HG03039 (cell line): ENCODE measurements around the gene PRSS22.
"Not testable (repeated sequence)": the region's sequence is repeated elsewhere in the genome, so short reads cannot be mapped to it uniquely, and the experiment has no call there.

Experiments used
- ATAC-seq: cut with Tn5 transposase; IDR thresholded peaks from one replicate; pipeline ENCODE4 v1.9.1; 2021; ENCODE audit warnings: mild to moderate bottlenecking, moderate library complexity; ENCODE audit not compliant: unreplicated experiment

Gene PRSS22, protein sequence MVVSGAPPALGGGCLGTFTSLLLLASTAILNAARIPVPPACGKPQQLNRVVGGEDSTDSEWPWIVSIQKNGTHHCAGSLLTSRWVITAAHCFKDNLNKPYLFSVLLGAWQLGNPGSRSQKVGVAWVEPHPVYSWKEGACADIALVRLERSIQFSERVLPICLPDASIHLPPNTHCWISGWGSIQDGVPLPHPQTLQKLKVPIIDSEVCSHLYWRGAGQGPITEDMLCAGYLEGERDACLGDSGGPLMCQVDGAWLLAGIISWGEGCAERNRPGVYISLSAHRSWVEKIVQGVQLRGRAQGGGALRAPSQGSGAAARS

DNA sequence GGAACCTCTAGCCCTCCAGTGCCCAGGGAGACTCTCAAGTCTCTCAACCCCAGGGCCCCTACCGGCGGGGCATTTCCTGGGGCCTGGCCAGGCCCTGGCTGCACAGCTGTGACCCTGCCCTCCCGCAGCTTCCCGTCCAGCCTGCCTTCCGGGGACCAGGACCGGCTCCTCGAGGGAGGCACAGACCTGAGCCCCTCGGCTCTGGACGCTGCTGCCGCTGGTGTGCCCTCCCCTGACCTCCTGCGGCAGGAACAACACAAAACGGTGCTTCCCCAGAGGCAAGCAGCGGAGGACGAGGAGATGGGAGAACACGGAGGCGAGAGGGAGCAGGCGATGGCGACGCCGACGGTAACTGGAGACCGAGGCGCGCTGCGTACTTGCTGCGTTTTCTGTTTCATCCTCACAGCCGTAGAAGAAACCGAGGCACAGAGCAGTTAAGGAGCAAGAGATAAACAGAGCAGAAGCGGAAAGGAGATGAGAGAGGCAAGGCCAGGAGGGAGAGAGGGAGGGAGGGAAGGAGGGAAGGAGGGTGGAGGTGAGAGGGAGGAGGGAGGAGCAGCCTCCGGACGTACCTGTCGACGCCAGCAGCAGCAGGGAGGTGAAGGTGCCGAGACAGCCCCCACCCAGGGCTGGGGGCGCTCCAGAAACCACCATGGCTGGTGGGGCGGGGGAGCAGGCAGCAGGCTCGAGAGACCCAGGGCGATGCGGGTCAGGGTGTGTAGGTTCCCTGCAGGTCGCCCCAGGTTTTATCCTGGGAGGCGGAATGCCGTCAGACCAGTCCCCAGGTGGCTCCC is at the start of gene PRSS22:
Gene PRSS22 (minus strand): TSS at position 720 of the 794 bp plus-strand sequence. CDS start 66 bp downstream, at position 654.
- ATAC-seq: no peak

DNA sequence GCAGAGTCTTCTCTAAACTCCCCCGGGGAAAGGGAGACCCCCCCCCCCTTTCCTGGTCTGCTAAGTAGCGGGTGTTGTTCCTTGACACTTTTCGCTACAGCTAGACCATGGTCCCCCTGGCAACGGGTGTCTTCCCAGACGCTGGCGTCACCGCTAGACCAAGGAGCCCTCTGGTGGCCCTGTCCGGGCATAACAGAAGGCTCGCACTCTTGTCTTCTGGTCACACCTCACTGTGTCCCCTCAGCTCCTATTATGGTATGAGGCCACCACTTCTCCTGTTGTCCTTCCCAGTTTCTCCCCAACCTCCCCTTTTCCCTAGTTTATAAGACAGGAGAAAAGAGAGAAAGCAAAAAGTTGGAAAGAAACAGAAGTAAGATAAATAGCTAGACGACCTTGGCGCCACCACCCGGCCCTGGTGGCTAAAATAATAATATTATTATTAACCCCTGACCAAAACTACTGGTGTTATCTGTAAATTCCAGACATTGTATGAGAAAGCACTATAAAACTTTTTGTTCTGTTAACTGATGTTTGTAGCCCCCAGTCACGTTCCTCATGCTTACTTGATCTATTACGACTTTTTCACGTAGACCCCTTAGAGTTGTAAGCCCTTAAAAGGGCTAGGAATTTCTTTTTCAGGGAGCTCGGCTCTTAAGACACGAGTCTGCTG is 49.2 kb upstream of the PRSS22 start:
- not testable (repeated sequence) for ATAC-seq

DNA sequence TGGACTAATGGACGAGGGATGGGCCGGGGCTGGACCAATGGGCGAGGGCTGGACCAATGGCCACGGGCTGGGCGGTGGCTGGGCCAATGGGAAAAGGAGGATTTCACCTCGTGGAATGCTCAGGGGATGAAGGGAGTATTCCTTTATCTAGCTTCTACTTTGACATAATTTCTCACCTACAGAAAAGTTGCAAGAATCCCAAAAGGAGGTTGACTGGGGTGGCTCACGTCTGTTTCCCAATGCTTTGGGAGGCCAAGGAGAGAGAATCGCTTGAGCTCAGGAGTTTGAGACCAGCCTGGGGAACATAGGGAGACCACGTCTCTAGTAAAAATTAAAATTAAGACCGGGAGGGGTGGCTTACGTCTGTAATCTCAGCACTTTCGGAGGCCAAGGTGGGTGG is 48.0 kb upstream of the PRSS22 start:
- ATAC-seq: no peak

DNA sequence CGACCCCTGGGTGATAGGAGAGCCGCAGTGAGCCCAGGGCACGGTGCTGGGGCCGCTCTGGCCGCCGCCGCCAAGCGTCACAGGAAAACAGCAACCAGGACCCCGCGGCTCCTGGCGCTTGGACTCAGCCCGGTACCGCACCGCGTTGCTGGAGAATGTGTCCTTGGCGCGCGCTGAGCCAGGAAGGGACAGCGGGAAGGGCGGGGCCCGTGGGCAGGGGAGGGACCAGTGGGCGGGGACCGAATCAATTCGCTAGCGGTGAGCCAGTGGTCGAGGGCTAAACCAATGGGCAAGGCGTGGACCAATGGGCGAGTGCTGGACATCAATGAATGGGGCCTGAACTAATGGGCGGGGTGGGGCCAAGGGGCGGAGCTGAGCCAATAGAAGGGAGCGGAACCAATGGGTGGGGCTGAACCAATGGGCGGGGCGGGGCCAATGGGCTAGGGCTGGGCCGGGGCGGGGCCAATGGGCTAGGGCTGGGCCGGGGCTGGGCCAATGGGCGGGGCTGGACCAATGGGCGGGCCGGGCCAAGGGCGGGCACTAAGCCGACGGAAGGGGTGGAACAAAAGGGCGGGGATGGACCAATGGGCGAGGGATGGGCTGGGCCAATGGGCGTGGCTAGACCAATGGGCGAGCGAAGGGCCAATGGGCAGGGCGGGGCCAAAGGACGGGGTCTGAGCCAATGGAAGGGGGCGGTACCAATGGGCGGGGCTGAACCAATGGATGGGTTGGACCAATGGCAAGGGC is 47.4 kb upstream of the PRSS22 start:
- peak; percentile 68 for ATAC-seq

DNA sequence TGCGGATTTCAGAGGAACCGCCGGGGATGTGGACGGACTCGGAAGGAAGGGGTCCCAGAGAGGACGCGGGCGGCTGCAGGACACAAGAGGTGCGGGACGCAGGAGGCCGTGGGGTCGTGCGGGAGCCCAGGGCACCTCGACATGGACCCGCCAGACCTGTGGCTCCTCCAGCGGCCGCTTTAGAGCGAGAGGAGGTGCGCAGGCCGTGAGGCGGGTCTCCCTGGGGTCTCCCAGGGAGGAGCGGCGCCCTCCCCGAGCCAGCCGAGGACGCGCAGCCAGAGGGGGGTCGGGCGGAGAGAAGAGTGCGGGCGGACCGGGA is 46.9 kb upstream of the PRSS22 start:
- ATAC-seq: peak; percentile 10

DNA sequence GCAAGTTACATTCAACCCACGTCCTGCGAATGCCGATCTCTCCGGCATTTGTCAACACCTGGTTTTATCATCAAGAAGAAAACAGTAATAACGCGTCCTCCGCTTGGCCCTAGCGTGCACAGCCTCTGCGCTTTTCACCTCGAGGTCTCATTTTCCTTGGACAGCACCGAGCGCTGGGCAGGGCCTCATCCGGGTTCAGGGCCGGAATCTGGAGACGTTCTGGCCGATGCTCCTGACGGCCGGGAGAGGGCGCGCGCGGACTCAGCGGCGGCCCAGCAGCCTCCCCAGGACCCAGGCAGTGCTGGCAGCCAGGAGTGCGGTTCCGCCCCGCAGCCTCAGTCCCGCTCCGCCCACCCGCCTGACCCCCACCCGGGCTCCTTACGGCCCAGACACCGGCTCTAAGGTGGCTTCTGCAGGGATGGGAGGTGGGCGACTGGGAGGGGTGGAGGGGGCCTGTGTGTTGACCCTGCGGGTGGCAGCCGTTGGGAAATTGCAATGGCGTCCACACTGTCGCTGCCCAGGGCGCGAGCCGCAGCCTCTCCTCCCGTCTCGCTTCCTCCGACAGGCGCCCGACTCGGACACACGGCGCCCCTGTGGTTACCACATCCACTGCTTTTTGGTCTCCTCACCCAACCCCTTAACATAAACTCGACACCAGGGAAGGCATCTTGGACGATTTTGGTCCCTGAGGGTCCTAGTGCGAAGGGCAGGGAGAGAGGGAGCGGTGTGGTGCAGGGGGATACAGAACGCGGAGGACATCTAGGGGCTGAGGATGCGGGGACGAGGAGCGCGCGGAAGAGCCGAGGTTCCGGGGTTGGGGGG is 46.3 kb upstream of the PRSS22 start:
- ATAC-seq: no peak

DNA sequence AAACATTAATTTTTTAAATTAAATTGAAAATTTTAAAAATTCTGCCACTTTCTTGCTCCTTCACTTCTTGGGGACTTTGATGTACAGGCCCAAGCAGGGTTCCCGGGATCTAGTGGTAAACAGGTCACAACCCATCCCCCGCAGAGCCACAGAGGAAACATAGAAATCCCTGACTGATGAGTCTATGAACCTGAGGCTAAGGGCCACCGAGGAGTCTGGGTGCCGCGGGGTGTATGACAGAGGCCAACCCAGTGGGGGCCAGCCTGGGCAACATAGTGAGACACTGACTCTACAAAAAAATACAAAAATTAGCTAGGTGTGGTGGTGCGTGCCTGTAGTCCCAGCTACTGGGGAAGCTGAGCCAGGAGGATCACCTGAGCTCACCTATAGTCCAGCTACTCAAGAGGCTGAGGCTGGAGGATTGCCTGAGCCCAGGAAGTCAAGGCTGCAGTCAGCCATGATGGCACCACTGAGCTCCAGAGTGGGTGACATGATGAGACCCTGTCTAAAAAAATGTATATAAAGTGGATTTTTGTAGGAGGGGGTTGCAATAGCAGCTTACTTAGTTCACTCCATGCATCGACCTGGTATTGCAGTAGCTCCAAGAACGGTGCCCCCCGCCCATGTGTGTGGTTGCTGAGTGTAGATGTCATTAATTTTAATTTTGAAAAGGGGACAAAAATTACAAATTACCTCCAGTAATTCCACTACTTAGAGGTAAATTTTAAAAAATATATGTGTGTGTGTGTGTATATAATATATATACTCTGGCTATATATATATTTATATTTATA is 44.6 kb upstream of the PRSS22 start:
- ATAC-seq: no peak

DNA sequence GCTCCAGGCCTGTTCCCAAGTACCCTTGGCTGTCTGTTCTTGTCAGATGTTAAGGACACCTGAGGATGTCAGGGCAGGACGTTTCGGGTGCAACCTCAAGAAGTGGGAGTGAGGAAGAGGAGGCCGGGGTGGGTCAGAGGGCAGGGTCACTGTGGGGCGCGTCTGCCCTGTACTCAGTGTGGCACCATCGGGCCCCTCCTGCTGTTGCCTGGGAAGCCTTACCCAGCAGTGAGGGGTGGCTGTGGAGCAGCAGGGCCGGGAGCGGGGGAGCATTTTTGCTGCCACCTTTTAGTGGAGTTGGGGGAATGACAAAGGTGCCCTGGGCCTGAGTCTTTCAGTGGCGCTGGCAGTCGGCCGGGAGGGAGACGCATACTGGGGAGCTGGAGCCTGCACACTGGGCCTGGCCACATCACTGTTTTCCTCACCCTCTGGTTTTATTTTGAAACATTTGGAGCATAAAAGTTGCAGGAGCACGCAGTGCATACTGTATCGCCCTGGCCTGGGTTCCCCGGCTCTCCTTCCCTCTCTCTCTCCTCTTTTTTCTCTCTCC is 42.6 kb upstream of the PRSS22 start:
- no peak for ATAC-seq

DNA sequence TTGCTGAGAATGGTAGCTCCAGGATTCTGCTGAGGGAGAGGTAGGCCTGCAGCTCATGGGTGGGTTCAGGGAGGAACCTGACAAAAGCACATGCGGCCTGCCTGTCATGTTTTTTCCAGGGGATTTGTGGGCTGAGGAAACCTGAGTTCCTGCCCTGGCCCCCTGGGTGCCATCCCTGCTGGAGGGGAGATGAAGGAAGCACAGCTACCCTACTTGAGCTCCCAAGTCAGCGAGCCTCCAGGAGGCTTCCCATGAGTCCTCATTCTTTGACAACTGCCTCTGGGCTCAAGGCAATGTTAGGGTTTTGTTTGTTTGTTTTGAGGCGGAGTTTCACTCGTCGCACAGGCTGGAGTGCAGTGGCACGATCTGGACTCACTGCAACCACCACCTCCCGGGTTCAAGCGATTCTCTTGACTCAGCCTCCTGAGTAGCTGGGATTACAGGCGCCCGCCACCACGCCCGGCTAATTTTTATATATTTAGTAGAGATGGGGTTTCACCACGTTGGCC is 41.6 kb upstream of the PRSS22 start:
- ATAC-seq: no peak

DNA sequence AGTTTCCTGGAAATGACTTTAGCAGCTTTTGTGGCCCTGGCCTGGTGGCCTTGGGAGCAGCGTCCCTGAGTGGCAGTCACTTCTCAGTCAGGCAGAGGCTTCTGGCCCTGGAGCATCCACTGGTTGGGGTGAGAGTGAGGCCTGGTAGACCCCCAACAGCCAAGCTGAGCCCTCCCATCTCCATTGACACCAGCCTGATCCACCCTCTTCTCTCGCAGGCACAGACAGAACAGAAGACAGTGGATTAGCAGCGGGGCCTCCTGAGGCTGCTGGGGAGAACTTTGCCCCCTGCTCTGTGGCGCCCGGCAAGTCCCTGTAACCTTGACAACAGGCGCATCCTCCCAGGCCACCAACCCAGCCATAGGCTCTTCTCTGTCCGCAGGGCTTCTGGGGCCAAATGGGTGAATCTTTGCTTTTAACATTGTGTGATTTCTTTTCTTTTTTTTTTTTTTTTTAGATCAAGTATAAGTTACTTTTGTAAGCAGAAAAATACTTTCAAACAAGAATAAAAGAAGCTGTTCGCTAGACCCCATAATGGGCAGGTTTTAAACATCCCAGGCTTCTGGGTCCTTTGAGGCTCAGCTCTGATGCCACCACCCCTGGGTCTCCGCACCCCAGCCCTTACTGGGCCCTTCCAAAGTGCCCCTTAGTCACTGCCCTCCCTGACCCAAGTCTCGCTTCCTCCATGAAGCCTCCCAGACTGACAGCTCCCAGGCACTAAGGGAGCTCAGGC is 41.0 kb upstream of the PRSS22 start:
- no peak for ATAC-seq

DNA sequence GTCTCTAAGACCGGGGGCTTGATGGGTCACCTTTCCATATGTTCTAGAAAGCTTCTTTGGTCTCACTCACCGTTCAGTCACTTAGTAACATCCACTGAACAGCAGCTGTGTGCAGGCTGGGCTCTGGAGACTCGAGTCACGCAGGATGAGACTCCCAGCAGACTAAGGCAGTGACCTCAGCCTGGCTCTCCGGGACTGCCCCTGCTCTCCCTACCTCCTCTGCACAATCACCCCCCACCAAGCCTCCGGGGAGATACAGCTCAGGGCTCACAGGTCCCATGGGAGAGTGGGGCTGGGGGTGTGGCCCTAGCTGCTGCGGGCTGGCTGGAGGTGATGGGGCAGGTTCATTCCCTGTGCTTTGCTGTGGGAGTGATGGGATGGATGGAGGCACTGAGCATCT is 39.1 kb upstream of the PRSS22 start:
- no peak for ATAC-seq

DNA sequence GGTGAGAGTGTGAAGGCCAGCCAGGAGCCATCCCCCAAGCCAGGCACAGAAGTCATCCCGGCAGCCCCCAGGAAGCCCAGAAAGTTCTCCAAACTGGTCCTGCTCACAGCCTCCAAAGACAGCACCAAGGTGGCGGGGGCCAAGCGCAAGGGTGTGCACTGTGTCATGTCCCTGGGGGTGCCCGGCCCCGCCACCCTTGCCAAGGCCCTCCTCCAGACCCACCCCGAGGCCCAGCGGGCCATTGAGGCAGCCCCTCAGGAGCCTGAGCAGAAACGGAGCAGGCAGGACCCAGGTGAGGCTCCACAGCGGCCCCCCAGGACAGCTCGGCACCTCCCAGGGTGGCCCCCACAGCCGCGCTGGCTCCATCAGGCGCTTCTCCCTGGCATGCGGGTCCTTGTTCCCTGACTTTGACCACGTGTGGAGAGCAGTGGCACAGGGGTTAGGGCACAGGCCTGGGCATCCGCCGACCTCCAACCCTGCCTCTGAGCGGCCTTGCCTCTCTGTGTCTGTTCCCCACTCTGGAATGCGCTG is 38.6 kb upstream of the PRSS22 start:
- no peak for ATAC-seq

DNA sequence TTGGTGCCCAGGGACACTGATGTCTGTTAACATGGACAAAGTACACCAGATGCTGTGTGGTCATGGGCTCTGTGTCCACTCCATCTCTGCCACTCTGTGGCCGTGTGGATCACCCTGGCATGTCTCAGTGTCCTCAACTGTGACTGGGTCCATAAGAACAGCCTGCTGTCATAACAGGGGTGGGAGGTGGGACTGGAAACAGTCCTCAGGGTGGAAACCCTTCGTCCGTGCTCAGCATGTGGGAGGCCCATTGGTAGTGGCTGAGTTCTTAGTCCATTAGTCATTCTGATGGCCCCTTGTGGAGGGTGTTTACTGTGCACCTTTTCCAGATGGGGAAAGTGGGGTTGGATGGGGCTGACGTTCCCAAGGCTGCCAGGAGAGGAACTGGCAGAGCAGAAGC is 37.8 kb upstream of the PRSS22 start:
- ATAC-seq: no peak

DNA sequence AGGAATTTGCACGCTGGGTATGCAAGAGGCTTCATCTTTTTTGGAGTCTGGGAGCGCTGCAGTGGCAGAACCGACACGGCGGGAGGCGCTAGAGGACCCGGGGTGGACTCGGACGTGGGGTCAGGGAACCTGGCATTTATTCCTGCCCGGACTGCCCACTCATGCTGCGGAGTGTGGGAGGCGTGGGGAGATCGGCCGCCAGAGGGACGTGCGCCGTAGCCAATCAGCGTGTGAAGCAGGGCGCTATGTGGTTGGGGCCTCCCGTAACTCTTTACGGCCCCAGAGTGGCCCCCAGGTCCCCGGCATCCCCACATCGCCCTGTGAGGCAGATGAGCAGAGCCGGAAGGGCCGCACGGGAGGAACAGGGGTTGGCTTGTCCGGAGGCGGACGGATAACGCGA is 36.3 kb upstream of the PRSS22 start:
- ATAC-seq: no peak

DNA sequence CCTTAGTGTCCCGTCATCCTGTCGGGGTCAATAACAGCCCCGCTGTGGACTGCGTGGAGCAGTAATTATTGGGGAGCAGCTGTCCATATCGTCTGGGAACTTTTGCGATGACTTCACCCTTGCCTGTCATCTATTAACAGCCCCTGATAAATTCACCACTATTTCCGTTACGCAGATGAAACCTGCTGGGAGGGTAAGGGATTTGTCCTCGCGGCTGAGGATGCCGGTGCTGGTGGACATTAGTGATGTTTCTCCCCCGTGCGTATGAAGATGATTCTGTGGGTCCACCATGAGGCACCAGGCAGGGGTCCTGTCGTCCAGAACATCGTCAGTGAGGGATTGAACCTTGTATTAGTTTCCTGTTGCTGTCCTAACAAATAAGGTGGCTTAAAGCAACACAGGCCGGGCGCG is 26.1 kb upstream of the PRSS22 start:
- ATAC-seq: no peak

DNA sequence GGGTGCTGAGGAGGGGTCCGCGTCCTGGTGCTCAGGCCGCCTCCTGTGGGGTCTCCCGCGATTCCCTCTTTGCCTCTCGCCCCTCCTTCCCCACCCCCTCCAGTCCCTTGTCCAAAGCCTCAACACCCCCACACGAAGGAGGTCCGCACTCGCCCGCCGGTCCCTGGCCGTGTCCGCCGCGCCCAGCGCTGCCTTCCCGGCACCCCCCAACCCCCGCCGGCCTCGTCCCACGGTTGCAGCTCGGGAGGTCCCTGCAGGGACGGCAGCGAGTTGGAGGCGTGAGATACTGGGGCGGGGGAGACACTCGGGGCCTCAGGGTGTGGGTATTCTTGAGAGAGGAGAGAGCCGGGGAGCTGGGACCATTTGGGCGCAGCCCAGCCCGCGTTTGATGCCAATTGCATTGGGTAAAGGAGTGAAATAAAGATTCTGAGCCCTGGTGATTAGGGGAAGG is 25.5 kb upstream of the PRSS22 start:
- ATAC-seq: peak; percentile 1

DNA sequence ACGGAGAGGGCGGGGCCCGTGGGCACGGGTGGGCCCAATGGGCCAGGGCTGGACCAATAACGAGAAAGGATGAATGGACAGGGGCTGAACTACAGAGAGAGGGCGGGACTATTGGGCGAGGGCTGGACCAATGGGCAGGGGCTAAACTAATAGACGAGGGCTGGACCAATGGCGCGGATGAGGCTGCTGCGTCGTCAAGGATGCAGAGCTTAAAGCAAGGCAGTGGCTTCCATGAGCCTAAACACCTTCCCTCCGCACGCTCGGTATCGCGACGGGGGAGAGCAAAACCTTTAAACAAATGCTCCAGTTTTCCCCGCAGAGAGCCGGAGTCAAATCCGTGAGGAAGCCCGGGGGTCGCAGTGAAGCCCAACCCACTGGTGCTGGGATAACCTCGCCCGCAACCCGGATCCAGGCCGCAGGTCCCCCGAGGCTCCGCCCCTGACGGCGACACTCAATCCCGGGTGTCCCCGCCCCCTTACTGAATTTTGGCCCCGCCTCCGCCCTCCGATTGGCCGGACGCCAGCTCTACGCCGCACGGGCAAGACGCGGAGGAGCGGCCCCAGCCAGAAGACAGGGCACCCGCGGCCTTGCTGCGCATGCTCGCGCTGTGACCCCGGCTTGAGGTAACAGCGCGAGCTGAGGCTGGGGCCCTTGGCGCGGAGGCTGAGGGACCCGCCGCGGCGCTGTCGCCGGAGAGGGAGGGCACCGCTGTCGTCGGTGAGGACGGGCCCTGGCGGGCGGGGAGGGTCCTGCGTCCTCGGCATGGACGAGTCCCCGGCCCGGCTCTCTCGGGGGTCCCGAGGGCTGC is 24.9 kb upstream of the PRSS22 start, which contains the start of gene FLYWCH2:
Gene FLYWCH2 (plus strand): TSS at position 566 of the 808 bp plus-strand sequence. CDS start 13,235 bp downstream, outside the sequence.
- peak; percentile 81 for ATAC-seq
